NCI-H1105 (cell line): ENCODE data around the gene HIVEP2.

Source experiments
- DNase-seq: peaks from one replicate; lab custom pipeline; 2025; lab: John Stamatoyannopoulos, UW

The HIVEP2 gene

DNA sequence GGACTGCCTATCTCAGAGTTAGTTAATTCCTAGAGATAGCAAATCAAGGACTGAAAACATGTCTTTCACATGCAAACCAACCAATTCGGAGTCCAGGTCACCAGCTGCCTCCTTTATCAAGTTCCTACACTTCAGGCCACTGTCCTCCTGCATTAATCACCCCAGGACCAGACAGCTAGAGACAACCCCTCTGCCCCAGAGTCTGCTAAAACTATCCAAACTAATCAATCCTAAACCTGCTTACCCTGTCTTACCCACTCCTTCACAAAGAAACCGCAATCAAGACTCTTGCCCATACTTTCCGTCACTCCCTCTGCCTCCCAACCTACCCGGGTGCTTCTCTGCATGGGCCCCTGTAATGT is 207.0 kb downstream of the HIVEP2 start:
- no peak for DNase-seq

DNA sequence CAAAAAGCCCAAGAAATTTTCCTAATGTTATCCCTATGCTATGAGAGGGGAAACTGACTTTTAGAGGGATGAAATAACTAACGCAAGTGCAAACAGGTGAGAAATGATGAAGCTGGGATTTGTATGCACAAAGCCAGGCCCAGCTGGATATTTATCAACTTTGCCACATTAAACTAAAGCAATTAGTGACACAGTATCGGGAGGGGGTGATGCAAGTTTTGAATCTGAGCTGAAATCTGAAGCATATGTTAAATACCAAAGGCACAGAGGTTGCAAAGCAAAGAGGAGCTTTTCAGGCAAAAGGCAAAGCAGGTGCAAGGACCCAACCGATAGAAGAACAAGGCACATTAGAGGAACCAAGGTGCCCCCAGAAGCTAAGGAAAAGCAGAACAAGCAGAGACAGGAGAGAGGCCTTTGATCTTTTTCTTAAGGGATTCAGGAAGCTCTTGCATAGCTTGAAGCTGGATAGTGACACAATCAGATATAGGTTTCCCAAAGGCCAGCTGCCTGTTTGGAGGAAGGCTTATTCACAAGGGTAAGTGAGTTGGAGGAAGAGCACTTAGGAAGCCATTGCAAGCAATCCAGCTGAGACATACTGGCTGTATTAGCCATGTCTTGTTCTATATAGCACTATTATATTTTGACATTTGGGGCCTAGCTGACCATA is 207.5 kb downstream of the HIVEP2 start:
- no peak for DNase-seq

DNA sequence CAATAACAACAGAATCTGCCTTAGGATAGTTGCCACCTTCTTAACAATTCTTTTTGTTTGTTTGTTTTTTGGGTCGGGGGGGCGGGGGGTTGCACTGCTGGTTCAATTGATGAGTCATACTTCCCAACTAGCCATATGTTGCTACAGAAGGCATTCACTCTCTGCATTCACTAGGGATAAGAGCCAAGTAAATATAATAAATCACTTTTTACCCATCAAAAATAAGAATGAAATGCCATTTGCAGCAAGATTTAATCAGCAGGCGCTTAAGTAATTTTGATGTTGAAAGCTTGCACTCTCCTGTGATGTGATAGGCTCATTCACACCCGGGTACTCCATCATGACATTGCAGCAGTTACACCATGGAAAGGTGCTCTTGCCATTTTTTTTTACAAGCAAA is 209.8 kb downstream of the HIVEP2 start:
- DNase-seq: no peak

DNA sequence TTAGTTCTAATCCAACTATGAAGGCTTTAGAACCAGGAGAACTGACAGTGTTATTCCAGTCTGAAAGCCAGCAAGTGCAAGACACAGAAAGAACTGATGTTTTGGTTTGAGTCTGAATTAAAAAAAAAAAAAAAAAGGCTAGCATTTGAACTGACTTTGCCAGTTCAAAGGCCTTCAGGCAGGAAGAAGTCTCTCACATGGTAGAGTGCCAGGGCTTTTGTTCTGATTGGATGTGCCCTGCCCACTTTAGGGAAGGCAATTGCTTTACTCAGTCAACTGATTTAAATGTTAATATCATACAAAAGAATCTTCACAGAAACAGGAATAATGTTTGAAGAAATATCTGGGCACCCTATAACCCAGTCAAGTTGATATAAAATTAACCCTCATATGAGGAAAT is 212.2 kb downstream of the HIVEP2 start:
- DNase-seq: no peak

DNA sequence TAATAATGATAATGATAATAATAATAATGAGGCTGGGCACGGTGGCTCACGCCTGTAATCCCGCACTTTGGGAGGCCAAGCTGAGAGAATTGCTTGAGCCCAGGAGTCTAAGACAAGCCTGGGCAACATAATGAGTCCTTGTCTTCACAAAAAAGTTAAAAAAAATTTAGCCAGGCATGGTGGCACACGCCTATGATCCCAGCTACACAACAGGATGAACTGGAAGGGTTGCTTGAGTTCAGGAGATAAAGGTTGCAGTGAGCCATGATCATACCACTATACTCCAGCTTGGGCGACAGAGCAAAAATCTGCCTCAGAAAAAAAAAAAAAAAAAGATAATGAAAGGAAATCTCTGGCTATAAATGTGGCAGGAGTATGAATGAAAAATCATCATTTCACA is 213.4 kb downstream of the HIVEP2 start:
- no peak for DNase-seq

DNA sequence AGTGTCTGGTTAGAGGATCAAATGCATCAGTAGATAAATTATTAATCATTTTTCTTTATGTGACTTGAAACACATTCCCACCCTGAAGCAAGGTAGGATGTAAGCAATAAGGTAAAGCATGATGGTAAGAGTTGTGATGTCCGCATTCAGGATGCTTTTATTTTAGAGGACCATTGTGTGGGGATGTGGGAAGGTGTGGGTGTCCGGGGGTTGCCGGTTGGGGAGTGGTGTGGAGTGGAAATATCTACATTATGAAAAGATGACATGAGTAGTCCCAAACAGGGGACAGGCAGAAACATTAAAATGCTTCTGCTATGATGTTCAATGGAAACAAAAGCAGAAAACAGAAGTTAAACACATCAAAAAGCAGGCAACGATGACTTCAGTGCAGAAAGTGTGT is 215.4 kb downstream of the HIVEP2 start:
- no peak for DNase-seq

DNA sequence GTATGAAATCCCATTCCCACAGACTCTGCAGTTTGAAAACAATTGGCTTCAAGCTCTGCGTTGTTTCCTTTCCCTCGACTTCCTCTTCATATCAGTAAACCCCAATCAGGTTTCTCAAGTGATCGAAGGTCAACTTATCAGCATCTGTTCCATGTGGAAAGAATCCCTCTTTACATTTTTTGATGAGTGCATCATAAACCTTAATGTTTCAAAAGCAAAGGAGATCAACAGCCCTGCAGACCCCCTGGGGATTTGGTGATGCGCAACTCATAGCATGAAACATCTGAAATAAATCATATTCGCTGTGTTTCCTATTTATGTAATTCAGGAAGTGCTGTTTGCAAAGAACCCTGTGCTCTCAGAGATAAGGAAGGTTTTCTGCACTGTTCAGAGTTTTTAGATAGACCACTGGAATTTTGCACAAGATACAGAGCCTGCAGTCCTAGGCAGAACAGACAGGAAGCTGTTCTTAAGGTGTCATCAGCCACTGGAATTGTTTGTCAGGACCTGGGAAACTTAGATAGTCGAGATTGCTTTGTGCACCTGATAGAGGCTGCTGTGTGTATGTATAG is 216.0 kb downstream of the HIVEP2 start:
- DNase-seq: no peak

DNA sequence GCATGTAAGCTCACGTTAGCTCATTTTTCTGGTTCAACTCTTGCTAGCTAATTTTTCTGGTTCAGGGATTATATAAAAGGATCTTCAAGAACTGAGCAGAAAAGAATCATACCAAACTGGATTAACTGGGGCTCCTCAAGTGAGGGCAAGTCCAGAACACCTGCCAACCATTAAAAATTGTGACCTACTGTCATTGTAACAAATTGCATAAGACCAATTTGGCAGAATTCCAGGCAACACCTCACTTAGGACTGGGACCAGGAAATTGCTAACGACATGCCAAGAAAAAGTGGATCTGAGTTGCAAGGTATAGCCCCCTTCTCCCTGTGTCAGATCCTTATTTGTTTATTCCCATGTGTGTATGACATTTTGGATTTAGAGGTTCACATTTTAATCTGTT is 216.6 kb downstream of the HIVEP2 start:
- peak; percentile 64 for DNase-seq

DNA sequence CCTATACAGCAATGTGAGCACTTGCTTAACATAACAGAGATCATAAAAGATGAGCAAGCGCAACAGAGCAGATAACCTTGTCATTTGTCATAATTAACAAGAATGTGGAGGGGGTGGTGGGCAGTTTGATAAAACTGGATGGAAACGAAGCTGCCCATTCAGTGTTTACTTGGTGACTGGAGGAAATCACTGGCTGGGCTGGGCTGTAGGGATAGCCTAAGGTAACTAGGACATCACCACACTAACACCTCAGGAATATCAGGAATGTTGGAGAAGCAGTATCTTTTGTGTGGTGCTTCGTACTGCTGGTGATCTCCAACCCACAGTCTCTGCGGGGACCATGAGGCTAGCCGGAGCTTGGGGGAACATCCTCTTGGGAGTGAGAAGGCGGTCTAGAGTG is 218.4 kb downstream of the HIVEP2 start:
- no peak for DNase-seq

DNA sequence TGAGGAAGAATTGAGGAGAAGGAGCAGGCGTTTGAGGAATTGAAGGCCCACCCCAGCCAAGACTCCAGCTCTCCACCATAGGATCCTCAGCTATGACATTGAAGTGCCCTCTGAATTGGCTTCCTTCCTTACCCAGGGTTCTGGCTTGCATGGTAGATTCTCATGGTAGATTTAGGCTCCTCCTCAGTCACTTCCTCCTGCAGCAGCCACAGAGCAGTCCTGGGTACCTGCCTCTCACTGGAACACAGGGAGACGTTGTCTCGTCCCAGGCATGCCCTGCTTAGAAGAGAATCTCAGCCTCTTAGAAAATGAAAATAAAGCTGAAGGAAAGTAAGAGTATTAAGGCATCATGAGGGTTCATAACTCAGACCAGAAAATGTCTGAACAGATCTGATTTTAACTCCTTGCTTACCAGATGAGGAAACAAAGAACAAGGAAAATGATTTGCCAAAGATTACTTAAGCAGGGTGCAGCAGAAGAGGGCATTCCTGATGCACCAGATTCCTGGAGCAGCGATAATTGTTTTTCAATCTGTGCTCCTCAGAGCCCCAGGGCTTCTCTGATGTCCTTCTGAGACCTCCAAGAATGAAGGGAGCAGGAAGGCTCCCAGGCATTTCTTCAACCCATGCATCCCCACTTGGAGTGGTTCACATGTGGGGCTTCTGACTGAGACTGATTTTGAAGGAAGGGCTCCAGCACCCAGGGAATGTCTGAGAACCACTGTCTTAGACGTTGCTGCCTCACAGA is 219.8 kb downstream of the HIVEP2 start:
- DNase-seq: no peak

DNA sequence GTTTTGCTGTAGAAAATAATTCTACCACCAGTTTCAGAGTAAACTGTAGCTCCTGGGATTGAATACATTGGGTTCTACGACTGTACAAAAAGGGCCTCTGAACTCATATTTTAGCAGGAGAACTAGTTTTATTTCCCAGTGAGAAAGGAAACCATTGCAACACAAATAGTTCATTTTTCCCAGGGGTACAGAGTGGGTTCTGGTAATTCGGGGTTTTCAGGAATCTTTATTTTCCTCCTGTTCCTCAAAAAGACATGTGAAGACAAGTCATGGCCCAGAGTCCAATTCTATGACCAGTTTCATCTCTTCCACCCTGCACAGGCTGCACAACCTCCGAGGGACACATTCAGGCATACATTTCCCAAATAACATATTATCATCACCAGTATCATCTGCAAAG is 222.1 kb downstream of the HIVEP2 start:
- no peak for DNase-seq

DNA sequence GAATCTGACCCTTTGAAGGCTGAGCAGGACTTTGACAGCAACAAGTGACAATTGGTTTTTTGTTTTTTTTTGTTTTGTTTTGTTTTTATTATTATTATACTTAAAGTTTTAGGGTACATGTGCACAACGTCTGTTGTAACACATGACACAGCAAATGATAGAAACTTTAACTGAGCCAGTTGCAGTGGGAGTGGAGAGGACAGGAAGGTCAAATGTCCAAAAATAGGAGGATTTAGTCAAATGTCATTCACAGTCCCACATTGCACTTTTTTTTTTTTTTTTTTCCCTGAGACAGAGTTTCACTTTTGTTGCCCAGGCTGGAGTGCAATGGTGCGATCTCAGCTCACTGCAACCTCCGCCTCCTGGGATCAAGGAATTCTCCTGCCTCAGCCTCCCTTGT is 223.0 kb downstream of the HIVEP2 start:
- no peak for DNase-seq

DNA sequence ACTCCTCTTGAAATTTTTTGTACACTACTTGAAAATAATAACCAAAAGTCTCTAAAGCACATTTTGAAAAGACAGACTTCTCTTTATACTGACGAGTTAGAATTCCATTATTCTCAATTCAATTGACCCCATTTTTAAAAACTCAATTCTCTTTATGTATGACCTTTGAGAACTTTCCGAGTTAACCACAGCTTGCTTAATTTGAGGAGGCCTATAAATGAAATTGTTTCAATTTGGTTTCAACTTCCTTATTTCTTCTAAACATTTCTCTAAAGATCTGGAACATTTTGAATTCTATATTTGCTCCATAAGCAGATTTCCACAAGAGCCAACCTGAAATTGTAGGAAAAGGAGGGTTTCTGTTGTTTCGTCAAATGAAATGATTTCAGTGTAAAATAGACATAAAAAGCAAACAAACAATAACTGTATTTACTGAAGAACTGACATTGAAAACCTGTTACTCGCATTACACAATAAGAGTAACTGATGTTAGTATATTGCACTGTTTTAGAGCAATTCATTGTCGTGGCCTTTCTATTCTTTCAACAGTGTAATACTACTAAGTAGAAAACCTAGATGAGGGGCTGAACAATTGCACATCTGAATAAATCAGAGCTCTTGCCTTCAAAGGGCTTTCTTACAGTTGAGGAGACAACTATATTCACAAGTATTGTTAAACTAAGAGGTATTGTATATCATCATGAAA is 223.6 kb downstream of the HIVEP2 start:
- no peak for DNase-seq

DNA sequence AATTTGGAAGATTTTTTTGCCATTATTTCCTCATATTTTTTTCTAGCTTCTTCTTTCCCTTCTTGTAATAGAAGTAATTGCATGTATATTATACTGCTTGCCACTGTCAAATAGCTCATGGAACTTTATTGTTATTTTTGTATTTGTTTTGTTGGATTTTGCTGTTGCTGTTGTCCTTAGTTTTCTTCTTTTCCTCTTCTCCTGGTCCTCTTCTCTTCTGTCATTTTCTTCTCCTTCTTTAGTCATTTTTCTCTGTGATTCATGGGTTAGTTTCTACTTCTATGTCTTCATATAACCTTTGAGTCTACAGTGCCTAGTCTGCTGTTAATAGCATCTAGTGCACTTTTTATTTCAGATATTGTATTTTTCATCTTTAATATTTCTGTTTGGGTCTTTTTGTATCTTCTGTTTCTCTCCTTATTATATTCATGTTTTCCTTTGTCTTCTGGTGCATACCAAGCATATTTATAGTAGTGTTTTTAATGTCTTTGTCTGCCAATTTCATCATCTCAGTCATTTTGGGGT is 226.2 kb downstream of the HIVEP2 start:
- DNase-seq: no peak

DNA sequence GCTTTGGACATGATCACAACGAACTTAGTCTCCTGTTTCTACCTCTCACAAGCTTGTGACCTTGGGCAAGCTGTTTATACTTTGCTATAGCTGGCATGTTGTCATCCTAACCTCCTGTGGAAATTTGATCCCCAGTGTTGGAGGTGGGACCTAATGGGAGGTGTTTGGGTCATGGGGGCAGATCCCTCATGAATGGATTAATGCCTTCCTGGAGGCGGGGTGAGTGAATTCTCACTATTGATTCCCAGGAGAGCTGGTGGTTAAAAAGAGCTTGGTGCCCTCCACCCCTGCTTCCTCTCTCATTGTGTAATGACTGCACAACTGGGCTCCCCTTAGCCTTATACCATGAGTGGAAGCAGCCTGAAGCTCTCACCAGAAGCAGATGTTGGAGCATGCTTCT is 228.9 kb downstream of the HIVEP2 start:
- no peak for DNase-seq

DNA sequence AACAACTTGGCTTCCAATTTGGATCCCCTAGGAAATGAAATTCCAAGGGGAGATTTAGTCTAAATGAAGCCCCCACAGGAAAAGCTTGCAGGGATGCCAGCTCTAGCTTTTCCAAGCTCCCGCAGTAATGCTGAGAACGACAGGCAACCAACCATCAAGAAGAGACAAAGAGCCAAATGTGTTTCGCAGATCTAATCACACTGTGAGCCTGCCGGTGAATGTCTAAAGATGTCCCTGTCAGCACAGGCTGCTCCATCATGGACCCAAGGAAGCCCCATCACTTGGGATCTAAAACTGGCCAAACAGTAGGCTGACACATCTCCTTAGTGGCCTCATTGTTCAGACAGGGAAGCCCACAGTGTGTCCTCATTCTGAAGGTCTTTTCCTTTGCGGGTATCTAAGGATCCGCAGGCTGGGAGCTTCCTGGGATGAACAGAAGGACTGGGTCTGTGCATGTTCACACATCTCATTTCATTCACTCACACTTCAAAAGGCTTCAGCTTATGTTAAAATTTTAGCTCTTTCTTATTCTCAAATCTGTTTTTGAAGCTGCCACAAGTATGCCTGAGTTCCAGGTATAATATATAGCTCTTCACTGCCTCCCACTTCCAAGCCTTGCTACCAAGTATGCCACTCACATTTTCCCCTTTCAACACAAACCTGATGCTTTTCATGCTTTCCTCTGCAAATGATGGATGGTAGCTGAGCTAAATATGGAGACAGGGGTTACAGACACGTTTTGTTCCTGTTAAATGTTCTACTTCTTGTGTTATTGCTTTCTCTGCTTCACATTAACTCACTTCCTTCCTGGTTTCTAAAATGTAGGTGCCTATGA is 229.8 kb downstream of the HIVEP2 start:
- no peak for DNase-seq

DNA sequence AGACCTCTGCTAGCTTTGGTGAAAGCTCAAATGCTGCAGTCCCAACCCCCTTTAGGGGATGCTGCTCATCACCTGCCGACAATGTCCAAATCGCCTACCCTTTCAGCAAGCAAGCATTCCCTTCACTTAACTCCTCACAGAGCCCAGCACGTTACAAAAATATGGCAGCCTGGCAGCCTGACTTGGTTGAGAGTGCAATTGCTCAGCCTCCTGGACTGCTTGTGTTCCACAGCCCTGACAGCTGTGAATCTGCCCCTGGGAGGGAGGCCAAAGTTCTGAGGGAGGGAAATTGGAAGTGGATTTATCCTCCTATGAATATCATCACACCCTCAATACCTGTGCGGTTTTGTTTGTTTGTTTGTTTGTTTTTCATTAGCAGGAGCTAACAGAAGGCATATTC is 231.0 kb downstream of the HIVEP2 start:
- DNase-seq: no peak

DNA sequence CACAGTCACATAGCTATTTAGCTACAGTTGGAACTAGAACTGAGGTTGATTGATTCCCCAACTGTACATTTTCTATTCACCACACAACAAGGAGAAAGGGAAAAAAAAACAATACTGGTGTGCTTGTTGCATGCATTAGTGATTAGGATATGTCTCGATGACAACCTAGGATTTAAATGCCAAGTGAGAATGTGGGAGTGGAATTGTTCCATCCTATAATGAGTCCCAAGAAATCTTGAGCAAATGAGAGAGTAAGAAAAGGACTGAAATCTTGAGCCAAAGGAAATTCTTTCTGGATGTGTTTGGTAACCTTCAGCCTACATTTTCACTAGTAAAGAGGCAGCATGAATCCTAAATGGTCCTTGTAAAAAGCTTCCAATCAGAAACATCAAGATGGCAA is 232.7 kb downstream of the HIVEP2 start:
- DNase-seq: no peak

DNA sequence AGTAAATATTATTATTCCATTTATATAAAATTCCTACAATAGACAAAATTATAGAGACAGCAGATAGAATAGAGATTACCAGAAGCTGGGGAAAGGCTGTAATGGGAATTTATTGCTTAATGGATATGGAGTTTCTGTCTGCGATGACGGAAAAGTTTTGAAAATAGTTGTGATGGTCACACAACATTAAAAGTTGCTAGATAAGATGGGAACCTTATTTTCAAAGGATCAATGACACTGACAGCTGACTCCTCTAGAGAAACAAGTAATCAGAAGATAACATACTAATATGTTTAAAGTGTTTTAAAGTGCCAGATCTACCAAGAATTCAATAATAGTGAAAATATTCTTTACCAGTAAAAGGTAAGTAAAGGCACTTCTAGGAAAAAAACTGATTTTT is 236.3 kb downstream of the HIVEP2 start:
- no peak for DNase-seq

DNA sequence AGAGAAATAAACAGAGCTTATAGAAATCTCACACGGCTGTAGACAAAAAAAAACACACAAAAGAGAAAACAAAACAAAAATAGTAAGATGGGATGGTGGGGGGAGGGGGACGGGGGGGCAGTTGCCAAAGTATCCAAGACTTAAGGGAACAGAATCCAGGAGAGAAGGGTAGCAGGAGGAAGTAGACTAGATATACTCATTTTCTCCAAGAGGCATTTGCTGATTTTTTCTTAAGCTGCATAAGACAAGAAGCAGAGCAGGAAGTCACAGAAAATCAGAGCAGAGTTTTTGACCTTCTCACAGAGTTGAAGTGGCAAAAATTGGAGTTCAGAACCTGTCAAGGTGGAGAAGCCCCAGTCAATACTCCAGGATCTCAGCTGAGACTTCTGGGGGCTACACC is 237.7 kb downstream of the HIVEP2 start:
- DNase-seq: no peak

DNA sequence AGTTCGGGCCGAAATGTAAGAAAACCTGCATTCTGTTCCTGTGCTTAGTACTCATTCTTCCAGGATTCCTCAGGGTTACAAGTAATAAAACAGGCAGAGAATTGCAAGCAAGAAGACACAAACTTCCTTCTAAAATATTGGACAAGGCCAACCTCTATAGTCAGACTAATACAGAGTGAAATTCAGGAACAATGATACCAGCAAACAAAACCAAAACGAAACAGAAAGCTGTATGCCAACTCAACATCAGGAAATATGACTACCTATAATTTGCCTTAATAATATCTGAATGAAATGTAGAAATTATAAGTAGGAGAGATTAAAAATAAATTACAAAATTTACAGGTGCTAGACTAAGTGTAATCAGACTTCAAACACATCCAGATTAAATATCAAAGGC is 238.8 kb downstream of the HIVEP2 start:
- DNase-seq: no peak

DNA sequence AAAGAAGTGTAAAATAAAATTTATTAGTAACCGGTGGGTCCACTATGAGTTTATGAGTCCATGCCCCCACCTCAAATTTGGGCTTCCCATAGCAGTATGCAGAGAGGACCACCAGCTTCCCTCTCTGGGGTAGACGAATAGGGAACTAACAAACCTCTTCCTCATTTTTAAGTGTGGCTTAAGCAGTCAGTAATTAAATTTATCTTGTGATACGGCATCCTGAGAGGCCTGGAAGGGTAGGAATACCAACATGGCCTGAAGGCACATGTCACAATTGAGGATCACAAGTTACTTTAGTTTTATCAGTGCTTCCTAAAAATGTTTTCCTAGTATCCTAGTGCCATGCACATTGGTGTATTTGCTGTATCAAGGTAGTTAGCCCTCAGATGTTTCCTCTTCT is 239.9 kb downstream of the HIVEP2 start:
- DNase-seq: no peak
